Measurements from ENCODE around the gene ARHGAP23. TPM values are rescaled to one million over a fixed set of nuclear protein-coding genes. Genes with fewer than 3 reads are reported as not detected.
A peak's percentile ranks its signal among the peaks of the same experiment; 100 is the strongest.

Gene ARHGAP23
- total RNA-seq, 1 experiment from 2014 or later = 140 TPM

GRCh38 chr17:38557836-38558727, 129.8 kb downstream of the ARHGAP23 start:
- no peaks in the 10 kb centered on the region for H3K9me3 Mint-ChIP-seq (ENCODE audit: low read depth, unreplicated experiment)
- peaks cover 10% of the 10 kb centered on the region for H3K27me3 Mint-ChIP-seq (ENCODE audit: unreplicated experiment)
- peaks cover 43% of the 10 kb centered on the region for H3K4me1 Mint-ChIP-seq (ENCODE audit: low read depth, unreplicated experiment)
- peak overlapping the region; percentile 52 for H3K27ac Mint-ChIP-seq (ENCODE audit: unreplicated experiment)
- peak; percentile 100 for TF ChIP-seq CTCF (IDR thresholded peaks at IDR 0.05; ENCODE audit: unreplicated experiment)
- peak; percentile 100 for DNase-seq
- BruUV-seq (replicated peaks) = no TSS peak
- intact Hi-C loops (cut with micrococcal nuclease; ENCODE audit: unreplicated experiment) = loop anchor here (1.0 kb wide), 2 partner anchors 26 to 105 kb away; no protein-coding TSS in a partner anchor
- H3K36me3 Mint-ChIP-seq (ENCODE audit: insufficient read depth, unreplicated experiment) = peaks cover 35% of the 10 kb centered on the region
- CTCF ChIA-PET = interaction anchor here (0.6 to 9.8 kb wide), 68 partner anchors 9 to 1564 kb away, joined by 3 to 496 read pairs (median 6); partner anchors contain the start of genes EPOP, LASP1, MLLT6 and MSL1
- H3K4me3 Mint-ChIP-seq (ENCODE audit: low read depth, unreplicated experiment) = peak overlapping the region; percentile 78

GRCh38 chr17:38558728-38559050, 130.4 kb downstream of the ARHGAP23 start:
- CTCF ChIA-PET = interaction anchor here (0.6 to 9.8 kb wide), 52 partner anchors 8 to 1563 kb away, joined by 3 to 496 read pairs (median 7); partner anchors contain the start of genes EPOP, LASP1, MLLT6 and MSL1
- Mint-ChIP-seq H3K4me3 (ENCODE audit: low read depth, unreplicated experiment) (peak overlapping the region; percentile 78), H3K4me1 (ENCODE audit: low read depth, unreplicated experiment) (peaks cover 43% of the 10 kb centered on the region), H3K9me3 (ENCODE audit: low read depth, unreplicated experiment) (no peaks in the 10 kb centered on the region), H3K27me3 (ENCODE audit: unreplicated experiment) (peaks cover 16% of the 10 kb centered on the region), H3K36me3 (ENCODE audit: insufficient read depth, unreplicated experiment) (peaks cover 35% of the 10 kb centered on the region), H3K27ac (ENCODE audit: unreplicated experiment) (peak overlapping the region; percentile 52)
- no peak for TF ChIP-seq CTCF (IDR thresholded peaks at IDR 0.05; ENCODE audit: unreplicated experiment)
- BruUV-seq (replicated peaks) = no TSS peak
- intact Hi-C loops (cut with micrococcal nuclease; ENCODE audit: unreplicated experiment) = loop anchor here (1.0 kb wide), 2 partner anchors 26 to 105 kb away; no protein-coding TSS in a partner anchor
- no peak for DNase-seq

GRCh38 chr17:38559051-38559879, 131.0 kb downstream of the ARHGAP23 start:
- TSS peak; percentile 48 for BruUV-seq (replicated peaks)
- peaks cover 21% of the 10 kb centered on the region for H3K27me3 Mint-ChIP-seq (ENCODE audit: unreplicated experiment)
- intact Hi-C loops (cut with micrococcal nuclease; ENCODE audit: unreplicated experiment) = no loop called here

More at GRCh38 chr17:38559051-38559879, 131.0 kb downstream of the ARHGAP23 start:
- no peak for TF ChIP-seq CTCF (IDR thresholded peaks at IDR 0.05; ENCODE audit: unreplicated experiment)
- peaks cover 35% of the 10 kb centered on the region for H3K36me3 Mint-ChIP-seq (ENCODE audit: insufficient read depth, unreplicated experiment)
- H3K27ac Mint-ChIP-seq (ENCODE audit: unreplicated experiment) = peak overlapping the region; percentile 52
- peak overlapping the region; percentile 78 for H3K4me3 Mint-ChIP-seq (ENCODE audit: low read depth, unreplicated experiment)
- CTCF ChIA-PET = interaction anchor here (0.5 to 9.8 kb wide), 39 partner anchors 8 to 1680 kb away, joined by 3 to 496 read pairs (median 8); partner anchors contain the start of genes EPOP, MLLT6, MSL1 and SRCIN1
- H3K9me3 Mint-ChIP-seq (ENCODE audit: low read depth, unreplicated experiment) = no peaks in the 10 kb centered on the region
- DNase-seq = peak; percentile 100
- H3K4me1 Mint-ChIP-seq (ENCODE audit: low read depth, unreplicated experiment) = peaks cover 43% of the 10 kb centered on the region

Data from Calu3 (cell line).